Esophagus muscularis mucosa (tissue), 4 donors: ENCODE measurements around the gene HINT3. TPM values are rescaled to one million over a fixed set of nuclear protein-coding genes. Genes with fewer than 3 reads are reported as not detected.
"Not testable (repeated sequence)": the region's sequence is repeated elsewhere in the genome, so short reads cannot be mapped to it uniquely, and the experiment has no call there.

ENCODE experiments used
- DNase-seq: peaks from one replicate; pipeline ENCODE4 v3.0.0-alpha.2; 2017; ENCODE audit errors: extremely low spot score
- H3K27ac ChIP-seq, 4 donors: fragments of 200-600 bp; sonication (generic); replicated peaks in 1 of 4; 1 replicate in 3 of 4; 2 replicates in 1 of 4; pipeline ENCODE4 v1.5.1; 2016 to 2019; ENCODE audit warnings: mild to moderate bottlenecking in 1 of 4
- H3K27me3 ChIP-seq, 4 donors: fragments of 200-600 bp; sonication (generic); one replicate each; pipeline versions ENCODE4 v1.5.1 to v1.6.0; 2016 to 2019
- H3K36me3 ChIP-seq, 4 donors: fragments of 200-600 bp; sonication (generic); one replicate each; pipeline ENCODE4 v1.5.1; 2016 to 2019
- H3K4me1 ChIP-seq, 4 donors: fragments of 200-600 bp; sonication (generic); one replicate each; pipeline ENCODE4 v1.5.1; 2016 to 2019
- H3K4me3 ChIP-seq, 4 donors: fragments of 200-600 bp; sonication (generic); 1 replicate in 2 of 4; 2 replicates in 2 of 4; pipeline ENCODE4 v1.5.1; 2016 to 2019; ENCODE audit warnings: mild to moderate bottlenecking in 4 of 4, moderate library complexity in 1 of 4
- H3K9me3 ChIP-seq, 4 donors: fragments of 200-600 bp; sonication (generic); 1 replicate in 3 of 4; 2 replicates in 1 of 4; pipeline ENCODE4 v1.5.1; 2016 to 2019
- CTCF ChIP-seq, 3 experiments: fragments of 200-600 bp in 2 of 3; fragments of 450-650 bp in 1 of 3; sonication (generic) in 2 of 3; IDR thresholded peaks; one replicate each; pipeline ENCODE4 v1.5.1; 2017 to 2019; ENCODE audit warnings: antibody characterized with exemption in 3 of 3, mild to moderate bottlenecking in 2 of 3, moderate library complexity in 1 of 3
- EP300 ChIP-seq: sonication (generic); formaldehyde crosslinking; IDR thresholded peaks from one replicate; pipeline ENCODE4 v1.6.1; 2017; ENCODE audit warnings: antibody characterized with exemption
- POLR2A ChIP-seq: fragments of 450-650 bp; IDR thresholded peaks from one replicate; pipeline ENCODE4 v1.6.1; 2017; ENCODE audit warnings: antibody characterized with exemption, moderate library complexity, mild to moderate bottlenecking, low read depth
- POLR2AphosphoS5 ChIP-seq, 2 donors: sonication (generic); formaldehyde crosslinking; IDR thresholded peaks; one replicate each; pipeline ENCODE4 v1.6.1; 2017; ENCODE audit warnings: antibody characterized with exemption in 2 of 2
- WGBS: methylation state at CpG from one replicate; pipeline ENCODE4 v1.1.5; 2018; 5-methylcytosine and 5-hydroxymethylcytosine counted together
- intact Hi-C: fragments of 100-400 bp; cut with DNase I; formaldehyde crosslinking; loops from one replicate; pipeline ENCODE4 v1.15.1; 2023
- total RNA-seq, 4 donors: library from RNA; depleted of rRNA; stranded (reverse); fragments of >200 nt; gene quantifications; one replicate each; pipeline versions ENCODE4 v1.1.0 to v1.2.1, GENCODE V29; 2016

Gene HINT3
- total RNA-seq, 4 donors from 2014 or later: 33.8 to 49.3 (median 35.8) TPM

DNA sequence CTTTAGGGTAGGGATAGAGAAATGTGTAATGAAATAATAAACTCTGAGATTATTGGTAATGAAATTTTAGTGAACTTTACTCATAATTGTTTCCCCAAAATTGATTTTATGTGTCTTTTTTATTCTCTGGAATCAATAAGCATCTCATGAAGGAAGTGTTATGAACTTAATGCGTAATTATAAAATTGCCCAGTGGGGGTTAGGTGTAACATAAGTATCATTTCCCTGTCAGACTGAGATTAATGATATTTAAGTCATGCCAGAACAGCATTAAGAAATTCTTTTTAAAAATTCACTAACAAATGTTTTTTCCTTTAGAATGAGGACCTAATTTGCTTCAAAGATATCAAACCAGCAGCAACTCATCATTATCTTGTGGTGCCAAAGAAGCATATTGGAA, 10.0 kb downstream of the HINT3 start:
- WGBS: 100% methylated on average over 1 of the region's 1 CpG
- Histone ChIP-seq H3K9me3 (no peaks in the 10 kb centered on the region), H3K4me3 (no peak overlapping the region), H3K4me1 (peaks cover 0 to 2% (median 0%) of the 10 kb centered on the region in 4 donors), H3K36me3 (peaks cover 0 to 21% (median 7%) of the 10 kb centered on the region in 4 donors), H3K27me3 (no peaks in the 10 kb centered on the region), H3K27ac (no peak overlapping the region)
- DNase-seq: no peak
- intact Hi-C loops: no loop called here
- TF ChIP-seq POLR2A (no peak), CTCF (IDR thresholded peaks at IDR 0.05) (no peak), EP300 (no peak)

GRCh38 chr6:125968493-125968892, 11.9 kb downstream of the HINT3 start:
- H3K27ac ChIP-seq: no peak overlapping the region
- no peak for DNase-seq
- no peaks in the 10 kb centered on the region for H3K9me3 ChIP-seq
- no peaks in the 10 kb centered on the region for H3K27me3 ChIP-seq
- H3K4me1 ChIP-seq: no peaks in the 10 kb centered on the region
- H3K36me3 ChIP-seq: peaks cover 0 to 24% (median 12%) of the 10 kb centered on the region in 4 donors
- TF ChIP-seq POLR2A (no peak), CTCF (IDR thresholded peaks at IDR 0.05) (no peak), POLR2AphosphoS5 (IDR thresholded peaks at IDR 0.05) (no peak), EP300 (no peak)
- intact Hi-C loops: no loop called here
- 86% methylated on average over 2 of the region's 2 CpGs for WGBS
- no peak overlapping the region for H3K4me3 ChIP-seq

- H3K4me3 ChIP-seq: no peak overlapping the region
- intact Hi-C loops: loop anchor here (5.0 kb wide), 1 partner anchor 658 kb away; no protein-coding TSS in a partner anchor
- DNase-seq: no peak
- H3K4me1 ChIP-seq: peaks cover 0 to 5% (median 0%) of the 10 kb centered on the region in 4 donors
- no peak overlapping the region for H3K27ac ChIP-seq
- H3K27me3 ChIP-seq: no peaks in the 10 kb centered on the region
- H3K36me3 ChIP-seq: peaks cover 0 to 38% (median 21%) of the 10 kb centered on the region in 4 donors
- WGBS: 8% methylated on average over 2 of the region's 2 CpGs
- TF ChIP-seq POLR2AphosphoS5 (IDR thresholded peaks at IDR 0.05) (no peak), EP300 (no peak), CTCF (IDR thresholded peaks at IDR 0.05) (no peak), POLR2A (no peak)
- no peaks in the 10 kb centered on the region for H3K9me3 ChIP-seq
These were observed 14.2 kb downstream of the HINT3 start for GRCh38 chr6:125970760-125971159.

DNA sequence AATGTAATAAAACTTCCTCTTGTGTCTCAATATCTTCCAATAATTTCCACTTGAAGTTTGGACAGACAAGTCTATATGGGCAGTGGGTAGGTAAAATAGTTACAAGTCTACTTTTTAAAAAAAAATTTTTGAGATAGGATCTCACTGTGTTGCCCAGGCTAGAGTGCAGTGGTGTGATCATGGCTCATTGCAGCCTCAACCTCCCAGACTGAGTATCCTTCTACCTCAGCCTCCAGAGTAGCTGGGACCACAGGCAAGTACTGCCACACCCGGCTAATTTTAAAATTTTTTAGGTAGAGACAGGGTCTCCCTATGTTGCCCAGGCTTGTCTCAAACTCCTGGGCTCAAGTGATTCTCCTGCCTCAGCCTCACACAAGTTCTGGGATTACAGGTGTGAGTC, 15.9 kb downstream of the HINT3 start:
- H3K36me3 ChIP-seq: peaks cover 0 to 46% (median 23%) of the 10 kb centered on the region in 4 donors
- H3K27ac ChIP-seq, H3K27me3 ChIP-seq, H3K4me3 ChIP-seq, H3K9me3 ChIP-seq, H3K4me1 ChIP-seq, DNase-seq: not testable (repeated sequence)
- intact Hi-C loops: loop anchor here (5.0 kb wide), 1 partner anchor 660 kb away; no protein-coding TSS in a partner anchor
- WGBS: 100% methylated on average over 1 of the region's 1 CpG

DNA sequence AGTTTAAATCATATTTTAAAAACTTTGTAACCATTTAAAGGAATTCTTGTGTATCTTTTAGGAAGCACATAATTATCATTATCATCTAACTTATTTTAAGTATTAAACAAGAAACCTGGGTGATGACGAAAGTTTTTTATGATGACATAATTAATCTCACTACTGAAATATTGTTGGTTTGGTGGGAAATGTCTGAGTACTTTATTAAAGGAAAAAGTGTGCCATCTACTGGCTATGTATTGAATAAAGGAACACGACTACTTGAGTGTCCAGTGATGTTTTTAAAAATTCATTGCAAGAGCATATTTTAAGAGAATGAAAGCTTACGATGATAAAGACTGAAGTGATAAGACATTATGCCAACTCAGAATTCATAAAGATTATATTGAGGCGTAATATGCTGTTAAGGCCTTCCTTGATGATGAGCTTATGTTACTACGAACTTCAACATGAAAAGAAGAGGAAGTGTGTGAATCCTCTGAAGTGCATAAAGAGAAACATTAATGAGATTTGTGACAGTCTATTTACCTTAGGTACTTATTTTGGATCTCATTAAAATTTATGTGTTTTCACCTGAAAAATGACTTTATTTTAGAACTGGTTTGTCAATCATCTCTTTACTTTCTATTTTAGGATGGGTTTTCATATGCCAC, 17.8 kb downstream of the HINT3 start:
- no peaks in the 10 kb centered on the region for H3K27me3 ChIP-seq
- peaks cover 0 to 34% (median 15%) of the 10 kb centered on the region in 4 donors for H3K36me3 ChIP-seq
- WGBS: 30% methylated on average over 5 of the region's 5 CpGs
- peaks cover 0 to 5% (median 0%) of the 10 kb centered on the region in 4 donors for H3K4me1 ChIP-seq
- intact Hi-C loops: loop anchor here (5.0 kb wide), 1 partner anchor 662 kb away; no protein-coding TSS in a partner anchor
- DNase-seq: no peak
- TF ChIP-seq POLR2A (no peak), EP300 (no peak), CTCF (IDR thresholded peaks at IDR 0.05) (peak; percentile 52 to 55 (median 52)), POLR2AphosphoS5 (IDR thresholded peaks at IDR 0.05) (no peak)
- H3K9me3 ChIP-seq: no peaks in the 10 kb centered on the region
- H3K4me3 ChIP-seq: no peak overlapping the region
- H3K27ac ChIP-seq: no peak overlapping the region
